ENCODE measurements around the gene APOC4. TPM values are rescaled to one million over a fixed set of nuclear protein-coding genes. Genes with fewer than 3 reads are reported as not detected.
A peak's percentile ranks its signal among the peaks of the same experiment; 100 is the strongest.

APOC4 gene
- total RNA-seq, 3 donors from 2014 or later (not counting 1 experiment from before 2014, with no cell fraction given) = not detected

GRCh38 chr19:44984005-44984404 lies 42.0 kb downstream of the APOC4 start:
- ATAC-seq (peak; percentile 64 to 90 (median 88)), DNase-seq (no peak)
- H3K9me3 ChIP-seq (ENCODE audit: control insufficient read depth, insufficient read depth, low read length) = no peaks in the 10 kb centered on the region
- no peaks in the 10 kb centered on the region for H3K27me3 ChIP-seq (ENCODE audit: control insufficient read depth, insufficient read depth, low read length)
- H3K4me1 ChIP-seq (ENCODE audit: control insufficient read depth, insufficient read depth, low read length) = peaks cover 37% of the 10 kb centered on the region
- H3K36me3 Mint-ChIP-seq = no peaks in the 10 kb centered on the region
- H3K4me3 ChIP-seq (ENCODE audit: low read length) = no peak overlapping the region
- H3K4me3 Mint-ChIP-seq = peak overlapping the region; percentile 78
- H3K27ac Mint-ChIP-seq = peak overlapping the region; percentile 93 to 94
- peak overlapping the region; percentile 49 for H3K27ac ChIP-seq (ENCODE audit: low read length)
- peaks cover 10 to 22% of the 10 kb centered on the region in 2 donors for H3K4me1 Mint-ChIP-seq
- peaks cover 62% of the 10 kb centered on the region for H3K36me3 ChIP-seq (ENCODE audit: control insufficient read depth, insufficient read depth, low read length)
- no peaks in the 10 kb centered on the region for H3K9me3 Mint-ChIP-seq
- no peaks in the 10 kb centered on the region for H3K27me3 Mint-ChIP-seq (ENCODE audit: low read depth in 2 of 2)
- 80% methylated on average over 9 of the region's 9 CpGs for WGBS (ENCODE audit: insufficient coverage)
- TF ChIP-seq, protein P1, sequence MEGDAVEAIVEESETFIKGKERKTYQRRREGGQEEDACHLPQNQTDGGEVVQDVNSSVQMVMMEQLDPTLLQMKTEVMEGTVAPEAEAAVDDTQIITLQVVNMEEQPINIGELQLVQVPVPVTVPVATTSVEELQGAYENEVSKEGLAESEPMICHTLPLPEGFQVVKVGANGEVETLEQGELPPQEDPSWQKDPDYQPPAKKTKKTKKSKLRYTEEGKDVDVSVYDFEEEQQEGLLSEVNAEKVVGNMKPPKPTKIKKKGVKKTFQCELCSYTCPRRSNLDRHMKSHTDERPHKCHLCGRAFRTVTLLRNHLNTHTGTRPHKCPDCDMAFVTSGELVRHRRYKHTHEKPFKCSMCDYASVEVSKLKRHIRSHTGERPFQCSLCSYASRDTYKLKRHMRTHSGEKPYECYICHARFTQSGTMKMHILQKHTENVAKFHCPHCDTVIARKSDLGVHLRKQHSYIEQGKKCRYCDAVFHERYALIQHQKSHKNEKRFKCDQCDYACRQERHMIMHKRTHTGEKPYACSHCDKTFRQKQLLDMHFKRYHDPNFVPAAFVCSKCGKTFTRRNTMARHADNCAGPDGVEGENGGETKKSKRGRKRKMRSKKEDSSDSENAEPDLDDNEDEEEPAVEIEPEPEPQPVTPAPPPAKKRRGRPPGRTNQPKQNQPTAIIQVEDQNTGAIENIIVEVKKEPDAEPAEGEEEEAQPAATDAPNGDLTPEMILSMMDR (IDR thresholded peaks at IDR 0.05) = no peak
- intact Hi-C loops (cut with micrococcal nuclease) = loop anchor here (1.0 kb wide), 1 partner anchor 32 kb away; no protein-coding TSS in a partner anchor

DNA sequence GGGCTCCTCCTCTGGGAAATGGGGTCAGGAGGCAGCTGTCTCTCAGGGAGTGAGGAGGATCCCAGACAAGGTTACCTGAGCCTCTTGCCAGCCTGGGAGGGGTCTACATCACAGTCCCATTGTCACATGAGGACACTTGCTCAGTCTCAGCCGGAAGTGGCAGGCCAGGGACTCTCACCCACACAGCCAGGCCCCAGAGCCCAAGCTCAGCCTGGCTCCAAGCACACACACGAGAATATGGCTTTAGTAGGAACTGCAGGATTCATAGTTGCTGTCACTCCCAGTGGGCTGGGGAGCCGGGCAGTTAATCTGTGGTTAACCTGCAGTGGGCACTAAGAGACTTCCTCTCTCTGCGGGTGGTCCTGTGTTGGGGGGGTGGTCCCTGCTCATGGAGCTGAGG lies 43.4 kb downstream of the APOC4 start:
- TF ChIP-seq, protein P1 (IDR thresholded peaks at IDR 0.05) = no peak
- Mint-ChIP-seq H3K4me3 (no peak overlapping the region), H3K27ac (peak overlapping the region; percentile 93 to 94), H3K4me1 (peaks cover 10 to 25% of the 10 kb centered on the region in 2 donors), H3K27me3 (ENCODE audit: low read depth in 2 of 2) (no peaks in the 10 kb centered on the region), H3K36me3 (no peaks in the 10 kb centered on the region), H3K9me3 (no peaks in the 10 kb centered on the region)
- H3K4me3 ChIP-seq (ENCODE audit: low read length) = no peak overlapping the region
- H3K27ac ChIP-seq (ENCODE audit: low read length) = no peak overlapping the region
- intact Hi-C loops (cut with micrococcal nuclease) = no loop called here
- H3K4me1 ChIP-seq (ENCODE audit: control insufficient read depth, insufficient read depth, low read length) = peaks cover 43% of the 10 kb centered on the region
- no peak for DNase-seq
- H3K36me3 ChIP-seq (ENCODE audit: control insufficient read depth, insufficient read depth, low read length) = peaks cover 63% of the 10 kb centered on the region
- no peaks in the 10 kb centered on the region for H3K9me3 ChIP-seq (ENCODE audit: control insufficient read depth, insufficient read depth, low read length)
- ATAC-seq = no peak
- no peaks in the 10 kb centered on the region for H3K27me3 ChIP-seq (ENCODE audit: control insufficient read depth, insufficient read depth, low read length)
- 89% methylated on average over 4 of the region's 4 CpGs for WGBS (ENCODE audit: insufficient coverage)

DNA sequence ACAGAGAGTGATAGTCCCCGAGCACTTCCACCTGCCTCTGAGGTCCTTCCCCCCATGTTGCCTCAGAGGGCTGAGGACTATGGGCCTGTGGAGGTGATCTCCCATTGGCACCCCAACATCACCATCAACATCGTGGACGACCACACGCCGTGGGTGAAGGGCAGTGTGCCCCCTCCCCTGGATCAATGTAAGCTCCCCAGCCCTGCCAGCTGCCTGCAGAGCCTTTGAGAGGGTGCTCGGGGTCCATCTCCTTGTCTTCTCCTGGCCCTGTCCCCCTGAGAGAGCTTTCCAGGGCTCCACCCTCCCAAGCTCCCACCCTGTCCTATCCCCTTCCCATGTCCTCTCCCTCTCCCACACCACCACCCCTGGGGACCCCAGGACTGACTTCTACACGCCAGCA lies 44.4 kb downstream of the APOC4 start:
- peaks cover 43% of the 10 kb centered on the region for H3K4me1 ChIP-seq (ENCODE audit: control insufficient read depth, insufficient read depth, low read length)
- Mint-ChIP-seq H3K36me3 (no peaks in the 10 kb centered on the region), H3K4me1 (peaks cover 10 to 25% of the 10 kb centered on the region in 2 donors), H3K9me3 (no peaks in the 10 kb centered on the region), H3K4me3 (no peak overlapping the region), H3K27ac (peak overlapping the region in 1 of 2 donors; percentile 94), H3K27me3 (ENCODE audit: low read depth in 2 of 2) (no peaks in the 10 kb centered on the region)
- DNase-seq = no peak
- no peak overlapping the region for H3K4me3 ChIP-seq (ENCODE audit: low read length)
- intact Hi-C loops (cut with micrococcal nuclease) = no loop called here
- WGBS (ENCODE audit: insufficient coverage) = 98% methylated on average over 7 of the region's 7 CpGs
- H3K27me3 ChIP-seq (ENCODE audit: control insufficient read depth, insufficient read depth, low read length) = no peaks in the 10 kb centered on the region
- H3K9me3 ChIP-seq (ENCODE audit: control insufficient read depth, insufficient read depth, low read length) = no peaks in the 10 kb centered on the region
- ATAC-seq = no peak
- TF ChIP-seq, protein P1 (IDR thresholded peaks at IDR 0.05) = no peak
- peaks cover 69% of the 10 kb centered on the region for H3K36me3 ChIP-seq (ENCODE audit: control insufficient read depth, insufficient read depth, low read length)
- no peak overlapping the region for H3K27ac ChIP-seq (ENCODE audit: low read length)

DNA sequence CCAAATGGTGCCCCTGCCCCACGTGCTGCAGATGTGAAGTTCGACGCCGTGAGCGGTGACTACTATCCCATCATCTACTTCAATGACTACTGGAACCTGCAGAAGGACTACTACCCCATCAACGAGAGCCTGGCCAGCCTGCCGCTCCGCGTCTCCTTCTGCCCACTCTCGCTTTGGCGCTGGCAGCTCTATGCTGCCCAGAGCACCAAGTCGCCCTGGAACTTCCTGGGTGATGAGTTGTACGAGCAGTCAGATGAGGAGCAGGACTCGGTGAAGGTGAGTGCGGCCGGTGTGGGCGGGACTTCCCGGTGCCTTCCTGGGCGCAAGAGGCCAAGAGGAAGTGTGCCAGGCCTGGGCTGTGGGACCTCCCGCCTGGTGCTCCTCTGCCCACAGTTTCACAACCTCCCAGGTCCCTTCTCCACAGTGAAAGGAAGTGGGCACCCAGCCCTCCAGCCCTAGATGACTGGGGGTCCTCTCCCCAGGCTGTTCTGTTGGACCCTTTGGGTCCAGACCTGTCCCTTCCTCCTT lies 45.2 kb downstream of the APOC4 start:
- Mint-ChIP-seq H3K27ac (peak overlapping the region in 1 of 2 donors; percentile 81), H3K36me3 (no peaks in the 10 kb centered on the region), H3K4me1 (peaks cover 10 to 29% of the 10 kb centered on the region in 2 donors), H3K9me3 (no peaks in the 10 kb centered on the region), H3K27me3 (ENCODE audit: low read depth in 2 of 2) (no peaks in the 10 kb centered on the region), H3K4me3 (no peak overlapping the region)
- H3K27me3 ChIP-seq (ENCODE audit: control insufficient read depth, insufficient read depth, low read length) = no peaks in the 10 kb centered on the region
- WGBS (ENCODE audit: insufficient coverage) = 86% methylated on average over 20 of the region's 20 CpGs
- H3K36me3 ChIP-seq (ENCODE audit: control insufficient read depth, insufficient read depth, low read length) = peaks cover 71% of the 10 kb centered on the region
- no peak overlapping the region for H3K4me3 ChIP-seq (ENCODE audit: low read length)
- TF ChIP-seq, protein P1 (IDR thresholded peaks at IDR 0.05) = no peak
- ATAC-seq (no peak), DNase-seq (no peak)
- no peaks in the 10 kb centered on the region for H3K9me3 ChIP-seq (ENCODE audit: control insufficient read depth, insufficient read depth, low read length)
- peaks cover 43% of the 10 kb centered on the region for H3K4me1 ChIP-seq (ENCODE audit: control insufficient read depth, insufficient read depth, low read length)
- intact Hi-C loops (cut with micrococcal nuclease) = no loop called here
- H3K27ac ChIP-seq (ENCODE audit: low read length) = no peak overlapping the region

Data from natural killer cell (primary cell).